HG03095 (cell line): ENCODE measurements around the gene XRCC2.
A peak's percentile ranks its signal among the peaks of the same experiment; 100 is the strongest.
"Not testable (repeated sequence)": the region's sequence is repeated elsewhere in the genome, so short reads cannot be mapped to it uniquely, and the experiment has no call there.

Source experiments
- ATAC-seq: cut with Tn5 transposase; IDR thresholded peaks from one replicate; pipeline ENCODE4 v1.9.1; 2021; ENCODE audit warnings: moderate library complexity; ENCODE audit not compliant: unreplicated experiment

The XRCC2 gene

DNA sequence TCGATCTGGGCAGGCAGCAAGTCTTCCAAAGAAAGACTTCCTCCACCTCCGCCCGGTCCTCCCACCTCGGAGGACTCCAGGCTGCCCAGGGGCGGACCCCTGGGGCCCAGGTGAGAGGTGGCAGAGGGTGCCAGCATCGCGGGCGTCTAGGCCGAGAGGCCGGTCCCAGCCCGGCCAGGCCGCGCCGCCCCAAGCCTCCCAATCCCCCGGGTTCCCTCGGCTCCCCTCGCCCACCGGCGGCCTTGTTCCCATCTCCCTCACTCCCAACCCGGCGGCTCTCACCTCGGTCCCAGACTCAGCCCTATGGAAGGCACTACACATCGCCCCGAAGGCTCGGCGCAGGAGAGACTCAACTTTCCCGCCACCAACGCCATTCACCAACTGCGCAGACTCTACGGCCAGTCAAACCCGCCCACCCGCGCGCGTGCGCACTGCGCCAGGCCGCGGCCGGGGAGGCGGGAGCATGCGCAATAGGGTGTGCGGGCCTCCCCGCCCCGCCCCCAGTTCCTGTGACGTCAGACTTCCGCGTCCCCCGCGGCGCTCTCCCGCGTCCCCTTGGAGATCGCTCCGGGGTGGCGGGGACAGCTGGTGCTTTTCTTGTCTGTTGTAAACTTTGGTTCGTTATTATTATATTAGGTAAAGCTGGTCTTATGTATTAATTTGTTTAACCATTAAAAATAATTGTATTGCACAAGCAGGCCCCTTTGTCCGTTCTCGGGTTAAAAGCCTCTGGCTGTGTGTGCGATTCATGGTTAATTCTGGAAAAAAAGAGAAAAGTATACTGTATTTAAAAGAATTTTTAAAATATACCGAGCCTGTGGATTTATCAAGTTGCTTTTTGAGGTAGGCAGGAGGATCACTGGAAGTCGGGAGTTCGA, at the start of gene XRCC2:
Gene XRCC2, minus strand, starts transcription at position 383 of the 878 bp plus-strand sequence. Its CDS starts 62 bp downstream, at position 321.
- ATAC-seq = peak; percentile 92

DNA sequence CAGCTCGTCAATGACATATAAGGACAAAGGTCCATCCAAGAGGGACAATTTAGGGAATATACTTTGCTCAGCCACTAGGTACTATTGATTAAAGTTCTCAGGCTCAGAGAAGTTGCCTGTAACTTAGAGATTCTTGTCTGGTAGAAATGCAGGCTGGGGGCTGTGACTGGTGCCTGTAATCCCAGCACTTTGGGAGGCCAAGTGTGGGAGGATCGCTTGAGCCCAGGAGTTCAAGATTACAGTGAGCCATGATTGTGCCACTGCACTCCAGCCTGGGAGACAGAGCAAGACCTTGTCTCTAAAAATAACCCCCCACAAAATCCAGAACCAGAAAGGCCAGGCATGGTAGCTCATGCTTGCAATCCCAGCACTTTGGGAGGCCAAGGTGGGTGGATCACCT, 47.4 kb upstream of the XRCC2 start:
- ATAC-seq = no peak

DNA sequence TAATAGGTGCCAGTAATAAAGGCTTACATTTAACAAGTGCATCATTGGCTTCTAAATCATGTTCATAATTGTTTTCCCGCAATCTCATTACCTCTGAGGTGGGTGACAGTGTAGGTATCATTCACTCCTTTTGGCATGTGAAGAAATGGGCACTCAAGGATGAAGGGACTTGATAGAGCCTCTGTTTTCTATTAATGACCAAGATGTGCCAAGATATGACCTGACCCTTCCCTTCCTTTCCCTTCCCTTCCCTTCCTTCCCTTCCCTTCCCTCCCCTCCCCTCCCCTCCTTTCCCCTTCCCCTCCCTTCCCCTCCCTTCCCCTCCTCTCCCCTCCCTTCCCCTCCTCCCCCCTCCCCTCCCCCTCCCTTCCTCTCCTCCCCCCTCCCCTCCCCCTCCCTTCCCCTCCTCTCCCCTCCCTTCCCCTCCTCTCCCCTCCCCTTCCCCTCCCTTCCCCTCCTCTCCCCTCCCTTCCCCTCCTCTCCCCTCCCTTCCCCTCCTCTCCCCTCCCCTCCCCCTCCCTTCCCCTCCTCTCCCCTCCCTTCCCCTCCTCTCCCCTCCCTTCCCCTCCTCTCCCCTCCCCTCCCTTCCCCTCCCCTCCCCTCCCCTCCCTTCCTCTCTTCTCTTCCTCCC, 36.6 kb upstream of the XRCC2 start:
- not testable (repeated sequence) for ATAC-seq

DNA sequence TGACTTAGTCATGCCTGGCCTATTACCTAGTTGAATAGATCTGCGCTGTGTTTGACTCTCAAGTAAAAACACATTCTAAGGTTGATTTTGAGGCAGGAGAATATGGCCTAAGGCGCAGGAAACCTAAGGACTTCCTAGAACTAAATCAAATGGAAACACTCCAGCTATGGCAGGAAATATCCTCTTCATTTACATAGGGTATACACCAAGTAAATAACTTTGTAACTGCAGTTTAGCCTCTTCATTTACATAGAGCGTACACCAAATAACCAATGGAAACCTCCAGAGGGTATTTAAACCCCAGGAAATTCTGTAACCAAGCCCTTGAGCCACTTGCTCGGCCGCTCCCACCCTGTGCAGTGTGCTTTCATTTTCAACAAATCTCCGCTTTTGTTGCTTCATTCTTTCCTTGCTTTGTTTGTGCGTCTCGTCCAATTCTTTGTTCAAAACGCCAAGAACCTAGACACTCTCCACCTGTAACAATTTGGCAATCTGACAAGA, 35.6 kb upstream of the XRCC2 start:
- no peak for ATAC-seq

DNA sequence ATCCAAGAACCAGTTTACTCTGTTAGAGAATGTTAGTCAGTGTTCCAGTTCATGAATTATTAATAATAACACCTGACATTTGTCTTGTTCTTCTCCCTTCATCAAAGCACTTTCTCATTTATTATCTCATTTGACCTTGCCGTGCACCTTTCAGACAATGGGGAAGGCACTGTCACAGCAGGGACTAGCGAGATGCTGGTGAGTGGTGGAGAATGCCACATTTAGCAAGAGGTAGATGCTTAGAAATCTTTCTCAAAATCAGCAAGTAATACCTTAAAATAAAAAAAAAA, 34.2 kb upstream of the XRCC2 start:
- ATAC-seq = no peak

DNA sequence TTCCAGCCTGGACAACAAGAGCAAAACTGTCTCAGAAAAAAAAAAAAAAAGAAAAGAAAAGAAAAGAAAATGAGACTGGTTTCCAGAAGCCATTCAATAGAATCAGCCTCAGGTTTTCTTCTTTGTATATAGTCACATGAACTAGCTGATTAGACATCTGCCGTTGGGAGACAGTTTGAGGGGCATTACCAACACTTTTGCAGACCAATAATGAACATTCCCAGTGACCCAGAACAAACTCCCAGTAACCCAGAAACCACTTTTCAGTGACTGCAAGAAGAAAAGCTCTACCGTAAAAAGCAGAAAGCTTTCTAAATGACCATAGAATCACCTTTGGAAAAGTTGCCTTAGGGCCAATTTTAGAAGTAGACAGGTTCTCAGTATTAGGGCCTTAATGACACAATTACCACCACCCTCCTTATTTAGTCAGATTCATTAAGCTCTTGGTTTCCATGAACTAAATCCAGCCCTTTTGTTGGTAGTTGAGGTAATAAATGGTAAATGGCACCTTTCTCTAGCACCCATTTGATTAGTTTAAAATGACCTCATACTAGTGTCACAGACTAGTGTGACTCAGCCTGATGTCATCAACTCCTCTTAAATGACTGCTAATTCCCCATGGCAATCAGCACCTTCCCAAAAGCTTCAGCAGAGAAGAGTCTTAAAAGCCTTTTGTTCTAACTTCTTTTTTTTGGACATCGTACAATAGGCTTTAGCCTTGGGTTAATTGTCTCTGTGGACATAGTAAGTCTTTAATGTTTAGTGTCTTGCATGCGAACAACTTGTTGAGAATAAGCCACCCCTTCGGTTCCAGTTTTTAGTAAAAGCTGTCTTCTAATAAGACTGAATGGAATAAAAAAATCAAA, 33.6 kb upstream of the XRCC2 start:
- no peak for ATAC-seq

DNA sequence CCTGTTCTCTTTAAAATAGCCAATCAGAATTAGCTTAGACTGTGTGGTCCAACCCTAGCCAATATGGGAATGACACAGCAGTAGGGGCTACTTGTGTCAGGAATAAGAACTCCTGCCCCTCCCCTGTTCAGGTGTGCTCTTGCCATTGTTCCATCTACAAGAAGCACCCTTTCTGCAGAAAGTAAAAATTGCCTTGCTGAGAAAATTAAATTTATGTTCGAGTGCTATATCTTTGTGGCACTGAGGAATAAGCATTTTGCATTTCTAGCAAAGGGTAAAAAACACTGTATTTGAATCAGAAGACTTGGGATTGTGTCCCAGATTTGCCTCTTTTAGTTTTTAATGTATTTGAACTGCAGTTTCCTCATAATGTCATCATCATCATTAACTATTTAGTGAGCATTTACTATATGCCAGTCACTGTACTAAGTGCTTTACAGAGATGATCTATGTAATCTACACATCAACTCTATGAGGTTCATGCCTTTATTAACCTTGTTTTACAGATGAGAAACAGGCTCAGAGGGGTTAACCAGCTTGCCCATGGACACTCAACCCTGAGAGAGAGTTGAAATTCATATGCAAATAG, 28.9 kb upstream of the XRCC2 start:
- no peak for ATAC-seq

DNA sequence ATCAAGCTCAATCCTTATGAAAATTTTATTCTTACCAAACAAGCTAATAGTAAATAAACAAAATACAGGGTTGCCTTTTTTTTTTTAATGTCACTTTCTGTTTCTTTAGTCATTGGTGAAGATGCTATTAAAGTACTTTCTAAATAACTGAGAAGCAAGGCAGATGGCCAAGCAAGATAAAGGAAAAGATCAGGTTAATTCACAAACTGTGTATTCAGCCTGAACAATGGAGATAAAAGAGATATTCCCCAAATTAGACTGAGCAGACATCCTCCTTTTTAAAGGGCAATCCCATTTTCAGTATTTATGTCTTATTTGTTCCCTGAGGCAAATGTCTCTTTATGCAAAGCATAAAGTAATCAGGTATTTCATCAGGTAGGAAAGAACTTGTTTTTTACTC, 23.1 kb upstream of the XRCC2 start:
- no peak for ATAC-seq

DNA sequence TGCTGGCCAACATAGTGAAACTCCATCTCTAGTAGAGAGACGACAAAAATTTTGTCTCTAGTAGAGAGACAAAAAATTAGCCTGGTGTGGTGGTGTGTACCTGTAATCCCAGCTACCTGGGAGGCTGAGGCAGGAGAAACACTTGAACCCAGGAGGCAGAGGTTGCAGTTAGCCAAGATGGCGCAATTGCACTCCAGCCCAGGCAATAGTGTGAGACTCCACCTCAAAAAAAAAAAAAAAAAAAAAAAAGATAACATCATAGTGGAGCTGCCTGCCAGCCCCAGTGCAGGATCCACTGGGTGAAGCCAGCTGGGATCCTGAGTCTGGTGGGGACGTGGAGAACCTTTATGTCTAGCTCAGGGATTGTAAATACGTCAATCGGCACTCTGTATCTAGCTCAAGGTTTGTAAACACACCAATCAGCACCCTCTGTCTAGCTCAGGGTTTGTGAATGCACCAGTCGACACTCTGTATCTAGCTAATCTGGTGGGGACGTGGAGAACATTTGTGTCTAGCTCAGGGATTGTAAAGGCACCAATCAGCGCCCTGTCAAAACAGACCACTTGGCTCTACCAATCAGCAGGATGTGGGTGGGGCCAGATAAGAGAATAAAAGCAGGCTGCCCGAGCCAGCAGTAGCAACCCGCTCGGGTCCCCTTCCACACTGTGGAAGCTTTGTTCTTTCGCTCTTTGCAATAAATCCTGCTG, 21.5 kb upstream of the XRCC2 start:
- not testable (repeated sequence) for ATAC-seq

DNA sequence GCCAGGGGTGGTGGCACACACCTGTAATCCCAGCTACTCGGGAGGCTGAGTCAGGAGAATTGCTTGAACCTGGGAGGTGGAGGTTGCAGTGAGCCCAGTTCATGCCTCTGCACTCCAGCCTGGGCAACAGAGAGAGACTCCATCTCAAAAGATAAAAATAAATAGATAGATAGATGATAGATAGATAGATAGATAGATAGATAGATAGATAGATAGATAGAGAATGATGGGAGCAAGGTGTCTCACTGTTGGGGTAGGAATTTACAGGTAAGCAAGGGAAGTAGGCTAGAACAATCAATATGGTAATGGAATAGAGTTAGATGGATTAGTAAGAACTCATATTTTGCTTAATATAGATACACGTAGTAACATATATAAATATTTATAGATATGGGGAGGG, 16.3 kb upstream of the XRCC2 start:
- ATAC-seq = not testable (repeated sequence)

DNA sequence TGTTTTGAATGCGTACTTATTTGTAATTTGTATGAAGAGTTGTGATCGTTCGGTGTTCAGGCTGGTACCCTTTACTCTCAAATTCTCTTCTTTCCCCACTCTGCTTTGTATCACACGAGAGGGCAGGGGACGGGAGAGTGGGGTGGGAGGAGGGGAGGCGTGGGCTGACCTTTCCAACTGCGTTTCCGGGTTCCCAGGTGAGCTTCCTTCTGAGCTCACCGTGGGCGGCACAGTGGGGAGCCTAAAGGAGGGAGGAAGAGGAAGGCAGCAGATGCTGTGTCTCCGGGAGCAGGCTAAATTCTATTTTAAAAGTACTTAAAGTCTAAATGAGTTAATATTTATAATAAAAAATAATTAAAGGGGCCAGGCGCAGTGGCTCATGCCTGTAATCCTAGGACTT, 7.4 kb upstream of the XRCC2 start:
- ATAC-seq = no peak

DNA sequence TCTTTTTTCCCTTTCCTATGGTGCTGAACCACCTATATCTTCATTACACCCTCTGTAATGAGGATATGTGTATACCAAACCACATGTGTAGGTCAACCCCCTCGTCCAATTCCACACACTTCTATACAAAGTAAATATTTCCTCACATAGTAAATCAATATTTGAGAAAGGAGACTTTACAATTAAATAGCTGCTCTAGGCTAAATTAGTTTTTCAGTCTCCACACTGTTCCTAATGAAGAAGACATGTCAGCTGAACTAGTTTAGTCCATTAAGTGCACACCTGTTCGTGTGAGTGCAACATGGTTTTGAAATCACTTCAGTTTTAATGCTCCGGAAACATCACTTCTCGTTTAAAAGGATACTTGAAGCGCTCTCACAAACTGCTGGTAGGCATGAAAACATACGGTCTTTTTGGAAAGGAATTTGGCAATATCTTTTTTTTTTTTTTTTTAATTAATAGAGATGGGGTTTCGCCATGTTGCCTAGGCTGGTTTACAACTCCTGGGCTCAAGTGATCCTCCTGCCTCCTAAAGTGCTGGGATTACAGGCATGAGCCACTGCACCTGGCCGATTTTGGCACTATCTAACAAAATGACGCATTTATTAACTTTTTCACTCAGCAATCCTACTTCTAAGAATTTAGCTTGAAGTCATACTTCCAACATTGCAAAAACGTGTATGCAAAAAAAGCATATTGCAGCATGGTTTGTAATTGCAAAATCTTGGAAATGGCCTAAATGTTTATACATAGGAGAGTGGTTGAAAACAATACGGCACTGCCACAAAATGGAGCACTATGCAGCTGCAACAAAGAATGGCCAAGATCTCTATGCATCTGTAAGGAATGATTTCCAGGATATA, 2.1 kb upstream of the XRCC2 start:
- ATAC-seq = no peak

DNA sequence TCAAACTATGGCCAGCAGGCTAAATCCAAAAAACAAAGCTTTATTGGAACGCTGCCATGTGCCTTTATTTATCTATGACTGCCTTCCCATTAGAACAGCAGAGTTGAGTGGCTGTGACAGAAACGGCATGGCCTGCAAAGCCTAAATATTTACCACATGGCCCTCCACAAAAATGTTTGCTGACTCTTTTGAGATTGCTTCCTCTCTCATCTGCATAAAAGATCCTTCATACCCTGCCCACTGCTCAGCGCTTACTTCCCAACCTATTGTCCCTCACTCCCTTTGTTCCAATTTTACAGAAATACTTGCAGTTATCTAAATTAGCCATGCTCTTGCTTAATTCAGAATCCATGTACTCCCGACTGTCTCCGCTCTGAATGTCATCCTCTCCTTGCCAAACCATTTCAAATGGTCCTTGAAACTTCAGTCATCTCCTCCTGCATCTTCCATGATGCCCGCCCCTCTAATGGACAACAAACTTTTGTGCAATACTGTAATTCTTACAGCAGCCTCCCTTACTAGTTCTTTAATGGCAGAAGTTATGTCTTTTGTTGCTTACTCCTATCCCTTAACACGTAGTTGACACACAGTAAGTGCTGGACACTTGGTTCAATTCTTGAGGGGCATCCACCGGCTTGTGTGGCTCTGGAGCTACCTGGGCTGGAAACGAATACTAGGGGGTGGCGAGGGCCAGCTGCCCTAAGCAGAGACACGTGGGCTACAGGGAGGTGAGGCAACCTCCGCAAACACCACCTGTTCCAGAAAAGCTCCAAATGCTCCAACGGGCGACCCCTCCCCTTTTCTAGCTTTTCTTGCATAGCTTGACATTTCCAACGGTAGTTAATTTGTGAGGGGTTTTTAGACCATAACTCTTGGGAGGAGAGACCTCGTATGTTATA, 832 bp downstream of the XRCC2 start:
- ATAC-seq = no peak

DNA sequence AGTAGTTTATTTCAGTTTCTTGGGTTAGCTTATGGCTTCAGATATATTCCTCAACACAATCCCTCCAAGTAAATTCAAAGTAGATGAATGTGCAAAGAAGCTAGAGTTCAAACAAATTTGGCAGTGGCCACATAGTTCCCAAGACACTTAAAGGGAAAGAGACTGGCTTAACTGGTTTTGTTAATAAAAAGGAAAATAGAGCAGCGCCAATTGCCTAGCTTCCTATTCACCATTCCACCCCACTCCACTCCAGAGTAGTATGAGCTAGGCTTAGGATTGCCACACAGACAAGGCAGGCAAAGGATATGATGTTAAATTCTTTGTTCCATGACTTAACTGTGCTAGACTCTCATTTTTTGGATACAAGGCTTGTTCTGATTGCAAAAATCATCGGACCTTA, 2.0 kb downstream of the XRCC2 start:
- no peak for ATAC-seq

DNA sequence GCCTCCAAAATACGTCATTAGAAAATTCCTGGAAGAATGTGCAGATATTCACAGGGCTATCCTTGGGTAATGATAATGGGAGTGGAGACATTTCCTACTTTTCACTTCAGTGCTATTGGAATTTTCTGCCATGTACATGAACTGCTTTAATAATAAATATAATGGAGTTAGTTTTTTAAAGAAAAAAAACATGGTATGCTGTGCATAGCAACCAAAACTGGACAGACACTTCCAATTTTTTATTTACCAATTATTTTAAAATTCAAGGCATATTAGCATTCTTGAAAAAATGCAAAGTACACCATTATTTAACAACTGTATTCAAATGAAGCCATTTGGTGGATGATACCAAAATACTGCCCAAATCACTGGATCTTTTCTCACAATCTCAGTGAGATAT, 3.3 kb downstream of the XRCC2 start:
- no peak for ATAC-seq

DNA sequence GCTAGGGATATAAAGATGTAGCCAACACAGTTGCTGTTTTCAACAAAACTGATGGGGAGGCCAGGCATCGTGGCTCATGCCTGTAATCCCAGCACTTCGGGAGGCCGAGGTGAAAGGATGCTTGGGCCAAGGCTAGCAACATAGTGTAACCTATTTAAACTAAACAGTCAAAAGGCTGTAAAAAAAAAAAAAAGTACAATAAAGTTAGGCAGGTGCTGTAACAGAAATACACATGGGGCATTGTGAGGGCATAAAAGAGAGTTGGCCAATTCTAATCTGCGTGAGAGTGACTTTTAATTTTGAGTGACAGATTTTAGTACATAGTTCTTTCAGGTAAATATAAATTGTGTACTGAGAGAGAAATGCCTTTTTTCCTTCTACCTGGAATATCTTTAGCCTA, 6.2 kb downstream of the XRCC2 start:
- no peak for ATAC-seq

DNA sequence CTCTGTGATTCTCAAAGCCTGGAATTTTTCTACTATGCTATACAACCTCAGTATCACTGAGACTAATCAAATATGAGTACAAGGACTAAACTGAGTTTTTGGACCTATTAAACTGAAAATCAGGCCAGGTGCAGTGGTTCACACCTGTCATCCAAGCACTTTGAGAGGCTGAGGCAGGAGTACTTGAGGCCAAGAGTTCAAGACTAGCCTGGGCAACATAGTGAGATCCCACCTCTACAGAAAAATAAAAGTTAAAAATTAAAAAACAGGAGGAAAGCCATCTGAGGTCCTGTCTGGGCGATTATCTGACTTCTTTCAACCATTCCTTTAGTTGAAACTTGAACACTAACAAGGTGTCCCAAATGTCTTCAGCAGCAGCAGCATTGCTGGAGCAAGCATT, 7.0 kb downstream of the XRCC2 start:
- ATAC-seq = no peak

DNA sequence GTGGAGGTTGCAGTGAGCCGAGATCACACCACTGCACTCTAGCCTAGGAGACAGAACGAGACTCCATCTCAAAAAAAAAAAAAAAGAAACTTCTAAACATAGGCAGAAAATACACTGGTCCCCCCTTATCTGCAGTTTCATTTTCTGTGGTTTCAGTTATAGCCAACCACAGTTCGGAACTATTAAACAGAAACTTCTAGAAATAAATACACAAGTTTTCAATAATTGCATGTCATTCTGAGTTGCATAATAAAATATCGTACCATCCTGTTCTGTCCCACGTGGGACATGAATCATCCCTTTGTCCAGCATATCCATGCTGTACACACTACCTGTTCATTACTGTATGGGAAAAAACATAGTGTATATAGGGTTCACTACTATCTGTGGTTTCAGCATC, 8.0 kb downstream of the XRCC2 start:
- ATAC-seq = peak; percentile 54

DNA sequence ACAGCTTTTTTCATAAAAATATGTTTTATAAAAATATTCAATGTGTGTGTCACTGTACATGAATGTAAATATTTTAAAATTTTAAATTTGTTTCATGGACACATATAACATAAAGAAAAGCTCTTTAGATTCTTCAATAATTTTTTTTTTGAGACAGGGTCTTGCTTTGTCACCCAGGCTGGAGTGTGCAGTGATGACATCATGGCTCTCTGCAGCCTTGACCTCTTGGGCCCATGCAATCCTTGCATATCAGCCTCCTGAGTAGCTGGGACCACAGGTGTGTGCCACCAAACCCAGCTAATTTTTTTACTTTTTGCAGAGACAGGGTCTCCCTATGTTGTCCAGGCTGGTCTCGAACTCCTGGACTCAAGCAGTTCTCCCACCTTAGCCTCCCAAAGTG, 9.9 kb downstream of the XRCC2 start:
- ATAC-seq = no peak
